K562 (cell line): Measurements from ENCODE around the gene ZNF493. TPM values are rescaled to one million over a fixed set of nuclear protein-coding genes. Genes with fewer than 3 reads are reported as not detected.

ENCODE experiments used
- ATAC-seq: fragments of 200-7000 bp; cut with Tn5 transposase; 3 replicates; pipeline ENCODE4 v1.9.1; 2020; ENCODE audit warnings: moderate library complexity
- BruUV-seq: library from RNA; stranded (reverse); fragments of 400-500 nt; replicated peaks from 2 replicates; lab custom pipeline; 2021; lab: Mats Ljungman, UMichigan
- CTCF ChIA-PET: fragments of 300-600 bp; formaldehyde crosslinking; extraction: SDS; loops from one replicate; lab custom pipeline; 2021; ENCODE audit warnings: low intra/inter-chr PET ratio; lab: Yijun Ruan, JAX
- POLR2A ChIA-PET: fragments of 300-600, 350-650 bp; sonication (Branson Sonifier 250); formaldehyde crosslinking; extraction: SDS; loops from one replicate; lab custom pipeline; 2021; ENCODE audit warnings: antibody characterized with exemption, inconsistent platforms; lab: Yijun Ruan, JAX
- DNase-seq, 4 experiments: peaks; one replicate each; pipeline versions ENCODE4 v3.0.0 to v3.0.0-alpha.2; 2011 to 2018; ENCODE audit warnings: low spot score in 3 of 4, mixed read lengths in 3 of 4; ENCODE audit errors: extremely low read depth in 1 of 4
- FAIRE-seq: peaks from 2 replicates; lab custom pipeline; 2011; peaks lifted over from hg19 to GRCh38; lab: Jason Lieb, UNC
- H2AFZ ChIP-seq: 2 replicates; pipeline ENCODE4 v1.6.0; 2011; ENCODE audit warnings: low read depth, low read length, control low read depth, inconsistent platforms
- H3K27ac ChIP-seq: fragments of 200-600 bp; 3 replicates; pipeline ENCODE4 v1.8.0; 2011; ENCODE audit warnings: low read depth, mild to moderate bottlenecking, control low read depth, inconsistent platforms, low read length, moderate library complexity, mixed read lengths; ENCODE audit errors: extremely low read depth
- H3K27me3 ChIP-seq, 2 experiments: fragments of 300-600 bp in 1 of 2; 2 replicates in 1 of 2; 3 replicates in 1 of 2; pipeline versions ENCODE4 v1.6.0 to v1.8.0; 2011; ENCODE audit warnings: inconsistent platforms in 2 of 2, low read length in 2 of 2, mild to moderate bottlenecking in 1 of 2, mixed read lengths in 1 of 2, moderate library complexity in 1 of 2; ENCODE audit not compliant: control insufficient read depth in 2 of 2, insufficient read depth in 2 of 2
- H3K36me3 ChIP-seq: fragments of 300-600 bp; 3 replicates; pipeline ENCODE4 v1.8.0; 2011; ENCODE audit warnings: mild to moderate bottlenecking, low read length, inconsistent platforms; ENCODE audit not compliant: control insufficient read depth, insufficient read depth
- H3K4me1 ChIP-seq, 2 experiments: fragments of 200-600 bp in 1 of 2; replicated peaks in 1 of 2; 2 replicates in 1 of 2; 3 replicates in 1 of 2; pipeline versions ENCODE4 v1.5.1 to v1.8.0; 2011; ENCODE audit warnings: inconsistent platforms in 2 of 2, low read length in 2 of 2, mild to moderate bottlenecking in 1 of 2, mixed read lengths in 1 of 2, moderate library complexity in 1 of 2; ENCODE audit not compliant: control insufficient read depth in 2 of 2, insufficient read depth in 2 of 2
- H3K4me2 ChIP-seq: 2 replicates; pipeline ENCODE4 v1.6.1; 2011; ENCODE audit warnings: low read length, control low read depth, inconsistent platforms, mixed read lengths; ENCODE audit not compliant: insufficient read depth
- H3K4me3 ChIP-seq: fragments of 200-600 bp; sonication (generic), shearing (Covaris generic); 2 replicates; pipeline ENCODE4 v1.5.1; 2016; ENCODE audit warnings: control low read depth, inconsistent platforms
- H3K79me2 ChIP-seq: fragments of 200-600 bp; 3 replicates; pipeline ENCODE4 v1.8.0; 2011; ENCODE audit warnings: low read length, inconsistent platforms; ENCODE audit not compliant: control insufficient read depth, insufficient read depth
- H3K9ac ChIP-seq, 2 experiments: 2 replicates each; pipeline versions ENCODE4 v1.6.0 to v1.6.1; 2011; ENCODE audit warnings: low read depth in 2 of 2, low read length in 2 of 2, control low read depth in 1 of 2, inconsistent platforms in 1 of 2, mild to moderate bottlenecking in 1 of 2, mixed read lengths in 1 of 2; ENCODE audit not compliant: insufficient read depth in 1 of 2
- H3K9me1 ChIP-seq: one replicate; pipeline ENCODE4 v1.6.0; 2011; ENCODE audit warnings: inconsistent platforms, mild to moderate bottlenecking, low read length, moderate library complexity; ENCODE audit not compliant: control insufficient read depth, insufficient read depth
- H3K9me3 ChIP-seq: replicated peaks from 2 replicates; pipeline ENCODE4 v1.5.1; 2011; ENCODE audit warnings: low read depth, low read length, inconsistent platforms; ENCODE audit not compliant: control insufficient read depth, insufficient read depth
- H4K20me1 ChIP-seq: replicated peaks from 2 replicates; pipeline ENCODE4 v1.6.1; 2011; ENCODE audit warnings: low read length, inconsistent platforms, mixed read lengths; ENCODE audit not compliant: control insufficient read depth, insufficient read depth
- CBFB ChIP-seq: sonication (generic); formaldehyde crosslinking; IDR thresholded peaks from 2 replicates; pipeline ENCODE4 v1.4.0; 2020; ENCODE audit warnings: mild to moderate bottlenecking, missing genetic modification reagents
- CREBBP ChIP-seq: IDR thresholded peaks from one replicate; pipeline ENCODE4 v1.6.1; 2012; ENCODE audit warnings: low read depth, mild to moderate bottlenecking, control low read depth, inconsistent platforms, low read length
- ETV5 ChIP-seq: sonication (generic); formaldehyde crosslinking; IDR thresholded peaks from 2 replicates; pipeline ENCODE4 v1.4.0; 2020; ENCODE audit warnings: low read depth, mild to moderate bottlenecking, missing genetic modification reagents
- GABPB1 ChIP-seq: sonication (generic); formaldehyde crosslinking; IDR thresholded peaks from 2 replicates; pipeline ENCODE4 v1.8.0; 2022; ENCODE audit warnings: mild to moderate bottlenecking, missing genetic modification reagents
- IRF9 ChIP-seq: fragments of 450-650 bp; IDR thresholded peaks from 2 replicates; pipeline ENCODE4 v1.6.1; 2016; ENCODE audit warnings: missing biosample characterization, missing genetic modification characterization
- PBX2 ChIP-seq, 2 experiments: IDR thresholded peaks in 1 of 2; conservative IDR thresholded peaks in 1 of 2; 2 replicates each; pipeline ENCODE4 v1.6.1; 2016; ENCODE audit warnings: low read depth in 2 of 2, mild to moderate bottlenecking in 1 of 2, missing compliant biosample characterization in 1 of 2, missing genetic modification characterization in 1 of 2, moderate library complexity in 1 of 2
- SMAD3 ChIP-seq: fragments of 450-650 bp; formaldehyde crosslinking; conservative IDR thresholded peaks from 2 replicates; pipeline ENCODE4 v1.4.0; 2020; ENCODE audit warnings: mild to moderate bottlenecking
- ZNF197 ChIP-seq: fragments of 200-800 bp; sonication (Bioruptor generic); IDR thresholded peaks from 2 replicates; pipeline ENCODE4 v1.6.1; 2016; ENCODE audit warnings: low read depth, missing genetic modification characterization, missing compliant biosample characterization
- ZNF551 ChIP-seq: fragments of 250-450 bp; sonication (Bioruptor Pico); IDR thresholded peaks from 2 replicates; pipeline ENCODE4 v1.5.0; 2021; ENCODE audit warnings: mild to moderate bottlenecking, moderate library complexity
- WGBS: fragments of 100-300 bp; shearing (Covaris generic); methylation state at CpG from one replicate; pipeline ENCODE4 v1.1.6; 2016; ENCODE audit warnings: low coverage, mixed read lengths; ENCODE audit not compliant: insufficient coverage; ENCODE audit errors: missing lambda C conversion rate; 5-methylcytosine and 5-hydroxymethylcytosine counted together
- in situ Hi-C: fragments of 300-500 bp; cut with MboI; formaldehyde crosslinking; loops from 4 replicates; pipeline ENCODE4 v1.15.0; 2018; ENCODE audit warnings: inconsistent platforms, mixed read lengths
- intact Hi-C: fragments of 100-400 bp; cut with micrococcal nuclease; formaldehyde crosslinking; loops from 2 replicates; pipeline ENCODE4 v1.14.2; 2022
- polyA plus RNA-seq, 8 experiments: library from polyadenylated mRNA; depleted of rRNA in 4 of 8; stranded (reverse) in 5 of 8; unstranded in 3 of 8; fragments of >200 nt; fragmentation: Nextera tagmentation in 2 of 8; fragmentation: Illumina TruSeq in 1 of 8; extraction: Ambion mirVana in 2 of 8; extraction: Trizol in 1 of 8; gene quantifications; 2 replicates each; pipeline versions ENCODE4 v1.2.1 to v1.2.3, GENCODE V29; 2011 to 2014; ENCODE audit warnings: inconsistent platforms in 1 of 8, missing spikeins in 1 of 8
- total RNA-seq, 7 experiments: library from RNA; depleted of rRNA in 6 of 7; stranded (reverse); fragments of >200 nt in 6 of 7; fragmentation: Illumina TruSeq in 2 of 7; extraction: Trizol in 2 of 7; gene quantifications; 2 replicates each; pipeline versions ENCODE4 v1.2.1 to v1.2.3, GENCODE V29; 2011 to 2021; ENCODE audit warnings: low replicate concordance in 1 of 7

ZNF493 gene
- total and polyA plus RNA-seq, 9 of the 15 experiments (the other 6 are each of a cell fraction or from before 2014, with no cell fraction given) = 5.0 to 18.6 (median 12.2) TPM

GRCh38 chr19:21440321-21440720 lies 43.4 kb downstream of the ZNF493 start (continued):
- no peak for TF ChIP-seq GABPB1 (CRISPR knock-in tag)
- no peak for TF ChIP-seq SMAD3 (CRISPR knock-in tag)
- no peak for TF ChIP-seq ETV5 (CRISPR knock-in tag)
- no peak for TF ChIP-seq PBX2 (CRISPR knock-in tag; IDR thresholded peaks at IDR 0.05; ENCODE audit: low read depth)
- no peak for TF ChIP-seq PBX2 (tag; conservative IDR thresholded peaks at IDR 0.05; ENCODE audit: low read depth)

GRCh38 chr19:21451187-21451586 lies 54.3 kb downstream of the ZNF493 start:
- no peaks in the 10 kb centered on the region for H3K4me1 ChIP-seq
- DNase-seq (no peak), FAIRE-seq (no peak), ATAC-seq (no peak)
- H3K9ac ChIP-seq = no peak overlapping the region
- no TSS peak for BruUV-seq
- CTCF ChIA-PET = no interaction called here
- in situ Hi-C loops (no loop called here), intact Hi-C loops (no loop called here)
- H3K36me3 ChIP-seq = peaks cover 23% of the 10 kb centered on the region; the same call in 2 of the 3 replicates
- POLR2A ChIA-PET = interaction anchor here (0.6 kb wide), 1 partner anchor 54 kb away, joined by 4 read pairs; no protein-coding TSS in a partner anchor
- no peaks in the 10 kb centered on the region for H3K9me1 ChIP-seq
- WGBS = 38% methylated on average over 3 of the region's 3 CpGs
- no peaks in the 10 kb centered on the region for H4K20me1 ChIP-seq
- peaks cover 11% of the 10 kb centered on the region for H3K9me3 ChIP-seq
- no peak overlapping the region for H2AFZ ChIP-seq
- TF ChIP-seq ZNF551 (CRISPR knock-in tag) = no peak
- TF ChIP-seq IRF9 (tag) = no peak
- no peak for TF ChIP-seq ZNF197 (CRISPR knock-in tag)
- no peak for TF ChIP-seq CREBBP
- no peak for TF ChIP-seq CBFB (CRISPR knock-in tag)
- H3K27ac ChIP-seq = no peak overlapping the region
- peaks cover 2% of the 10 kb centered on the region for H3K79me2 ChIP-seq
- H3K27me3 ChIP-seq = no peaks in the 10 kb centered on the region
- no peak overlapping the region for H3K4me3 ChIP-seq
- no peak overlapping the region for H3K4me2 ChIP-seq
